Hippocampal formation (tissue), 2 donors: ENCODE measurements around the gene CTSG.
"Not testable (repeated sequence)": the region's sequence is repeated elsewhere in the genome, so short reads cannot be mapped to it uniquely, and the experiment has no call there.

ENCODE experiments used
- DNase-seq, 2 donors: peaks; one replicate each; lab custom pipeline; 2025; lab: John Stamatoyannopoulos, UW

CTSG gene

DNA sequence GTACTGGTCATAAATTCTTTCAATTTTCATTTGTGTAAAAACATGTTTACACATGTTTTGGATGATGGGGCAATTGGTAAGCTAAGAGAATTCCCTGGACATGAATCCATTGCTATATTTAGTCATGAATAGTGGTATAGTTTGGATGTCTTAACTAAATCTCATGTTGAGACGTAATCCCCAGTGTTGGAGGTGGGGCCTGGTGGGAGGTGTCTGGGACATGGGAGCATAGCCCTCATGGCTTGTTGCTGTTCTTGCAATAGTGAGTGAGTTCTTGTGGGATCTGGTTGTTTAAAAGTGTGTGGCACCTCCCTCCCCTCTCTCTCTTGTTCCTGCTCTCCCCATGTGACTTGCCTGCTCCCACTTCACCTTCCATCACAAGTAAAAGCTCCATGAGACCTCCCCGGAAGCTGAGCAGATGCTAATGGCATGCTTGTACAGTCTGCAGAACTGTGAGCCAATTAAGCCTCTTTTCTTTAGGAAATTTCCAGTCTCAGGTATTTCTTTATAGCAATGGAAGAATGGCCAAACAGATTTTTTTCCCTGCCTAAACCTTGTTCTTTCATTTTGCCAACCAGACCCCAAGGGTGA, 33.6 kb downstream of the CTSG start:
- no peak for DNase-seq

DNA sequence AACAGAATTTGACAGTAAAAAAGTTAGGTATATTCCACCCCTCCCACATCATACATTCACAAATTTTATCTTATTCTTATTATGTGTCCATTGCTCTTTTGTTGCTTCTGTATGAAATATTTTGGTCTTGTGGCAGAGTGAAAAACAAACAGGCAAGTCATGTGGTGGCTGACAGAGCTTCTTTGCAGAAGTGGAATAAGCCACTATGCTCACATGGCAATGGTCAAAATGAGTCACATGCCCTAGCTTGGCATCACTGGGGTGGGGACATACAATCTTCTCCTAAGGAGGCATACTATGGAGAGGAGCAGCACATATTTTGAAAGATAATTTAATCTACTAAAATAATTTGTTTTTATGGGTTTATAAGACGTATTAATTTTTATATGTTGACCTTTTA, 40.3 kb downstream of the CTSG start:
- DNase-seq: no peak

DNA sequence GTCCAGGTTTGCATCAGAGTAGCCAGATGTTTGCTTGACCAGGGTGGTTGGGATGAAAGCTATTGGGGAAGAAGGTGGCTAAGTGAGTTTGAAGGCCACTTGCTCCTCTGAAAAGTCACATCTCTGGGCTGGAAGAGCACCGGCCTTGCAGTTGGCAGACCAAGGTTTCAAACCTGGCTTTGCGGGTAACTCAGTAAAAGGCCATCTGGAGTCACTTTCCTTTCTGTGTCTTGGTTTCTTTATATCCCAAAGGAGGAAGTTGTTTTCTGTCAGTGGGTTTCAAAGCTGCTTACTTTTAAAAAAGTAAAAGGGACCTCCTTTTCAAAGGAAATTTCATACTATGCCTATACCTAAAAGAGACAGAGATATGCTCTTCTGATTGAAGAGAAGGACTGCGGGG, 41.8 kb downstream of the CTSG start:
- DNase-seq: no peak

DNA sequence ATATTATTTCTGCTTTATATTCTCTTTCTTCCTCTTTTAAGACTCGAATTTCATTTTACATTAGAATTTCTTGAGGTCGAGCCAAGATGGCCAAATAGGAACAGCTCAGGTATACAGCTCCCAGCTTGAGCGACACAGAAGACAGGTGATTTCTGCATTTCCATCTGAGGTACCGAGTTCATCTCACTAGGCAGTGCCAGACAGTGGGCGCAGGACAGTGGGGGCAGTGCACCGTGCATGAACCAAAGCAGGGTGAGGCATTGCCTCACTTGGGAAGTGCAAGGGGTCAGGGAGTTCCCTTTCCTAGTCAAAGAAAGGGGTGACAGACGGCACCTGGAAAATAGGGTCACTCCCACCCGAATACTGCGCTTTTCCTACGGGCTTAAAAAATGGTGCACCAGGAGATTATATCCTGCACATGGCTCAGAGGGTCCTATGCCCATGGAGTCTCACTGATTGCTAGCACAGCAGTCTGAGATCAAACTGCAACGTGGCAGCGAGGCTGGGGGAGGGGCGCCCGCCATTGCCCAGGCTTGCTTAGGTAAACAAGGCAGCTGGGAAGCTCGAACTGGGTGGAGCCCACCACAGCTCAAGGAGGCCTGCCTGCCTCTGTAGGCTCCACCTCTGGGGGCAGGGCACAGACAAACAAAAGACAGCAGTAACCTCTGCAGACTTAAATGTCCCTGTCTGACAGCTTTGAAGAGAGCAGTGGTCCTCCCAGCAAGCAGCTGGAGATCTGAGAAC, 50.0 kb downstream of the CTSG start:
- DNase-seq: not testable (repeated sequence)
